Measurements from ENCODE around the gene RFC5.
"Not testable (repeated sequence)": the region's sequence is repeated elsewhere in the genome, so short reads cannot be mapped to it uniquely, and the experiment has no call there.

The RFC5 gene

DNA sequence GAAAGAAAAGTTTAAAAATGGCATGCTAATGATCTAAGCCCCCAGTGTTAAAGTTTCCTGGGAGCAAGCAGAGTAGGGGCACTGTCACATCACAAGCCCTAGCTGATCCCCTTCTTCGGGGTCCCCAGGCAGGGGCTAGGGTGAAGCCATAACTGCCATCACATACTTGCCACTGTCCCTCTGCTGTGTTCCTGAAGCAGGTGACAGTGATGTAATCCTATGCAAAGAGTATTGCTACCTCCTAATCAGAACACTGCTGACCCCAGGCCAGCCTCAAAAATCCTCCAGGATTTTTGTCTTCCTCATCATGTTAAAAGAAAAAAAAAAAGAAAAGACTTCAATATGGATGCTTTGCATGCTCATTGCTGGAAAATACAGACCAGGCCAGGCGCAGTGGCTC is 1.2 kb upstream of the RFC5 start:
- no peak for DNase-seq (ENCODE audit: low read depth in 2 of 2)

DNA sequence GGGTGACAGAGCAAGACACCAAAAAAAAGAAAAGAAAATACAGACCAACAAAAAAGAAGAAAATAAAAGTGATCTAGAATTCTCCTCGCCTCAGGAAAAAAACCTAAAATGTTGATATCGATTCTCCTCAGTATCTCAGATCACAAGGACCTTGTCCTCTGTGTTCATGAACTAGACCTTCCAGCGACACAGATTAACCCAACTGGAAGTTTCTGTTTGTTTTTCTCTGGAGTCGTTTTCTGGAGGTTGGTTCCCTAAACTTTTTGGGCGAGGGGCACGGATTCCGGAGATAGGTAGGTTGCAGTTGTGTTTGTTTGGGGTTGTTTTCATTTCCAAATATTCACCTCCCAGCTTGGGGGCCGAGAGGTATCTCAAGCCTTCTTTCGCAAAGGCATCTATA is 559 bp upstream of the RFC5 start:
- DNase-seq (ENCODE audit: low read depth in 2 of 2), result no peak

DNA sequence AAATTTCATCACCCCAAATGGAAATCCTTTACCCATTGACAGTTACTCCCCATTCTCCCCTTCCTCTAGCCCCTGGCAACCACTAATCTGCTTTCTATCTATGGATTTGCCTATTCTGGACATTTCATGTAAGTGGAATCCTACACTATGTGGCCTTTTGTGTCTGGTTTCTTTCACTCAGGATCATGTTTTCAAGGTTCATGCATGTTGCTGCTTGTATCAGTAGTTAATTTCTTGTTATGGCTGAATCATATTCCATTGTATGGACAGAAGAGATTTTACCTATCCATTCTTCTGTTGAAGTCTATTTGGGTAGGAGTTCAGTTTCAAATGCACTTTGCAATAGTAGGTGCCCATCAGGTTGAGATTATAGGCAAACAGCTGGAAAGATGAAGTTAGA is 1.4 kb downstream of the RFC5 start:
- DNase-seq (ENCODE audit: low read depth in 2 of 2), result no peak

DNA sequence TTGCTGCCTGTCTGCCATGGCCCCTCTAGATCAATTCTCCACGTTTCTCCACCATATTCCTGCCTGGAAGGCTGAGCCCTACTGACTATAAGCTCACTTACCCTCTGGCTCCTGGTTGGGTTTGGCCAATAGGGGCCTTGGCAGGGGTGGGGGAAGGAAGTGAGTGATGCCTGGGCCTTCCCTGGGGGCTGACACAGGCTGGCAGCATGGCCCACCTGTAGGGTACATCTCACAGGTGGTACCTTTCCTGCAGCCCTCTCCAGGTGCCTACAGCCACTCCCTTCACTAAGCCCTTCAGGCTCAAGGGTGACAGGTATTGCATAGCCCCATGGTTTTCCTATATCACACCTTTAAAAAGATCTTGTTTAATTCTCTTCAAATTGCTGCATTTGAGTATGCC is 3.5 kb downstream of the RFC5 start:
- DNase-seq (ENCODE audit: low read depth in 2 of 2), result no peak

DNA sequence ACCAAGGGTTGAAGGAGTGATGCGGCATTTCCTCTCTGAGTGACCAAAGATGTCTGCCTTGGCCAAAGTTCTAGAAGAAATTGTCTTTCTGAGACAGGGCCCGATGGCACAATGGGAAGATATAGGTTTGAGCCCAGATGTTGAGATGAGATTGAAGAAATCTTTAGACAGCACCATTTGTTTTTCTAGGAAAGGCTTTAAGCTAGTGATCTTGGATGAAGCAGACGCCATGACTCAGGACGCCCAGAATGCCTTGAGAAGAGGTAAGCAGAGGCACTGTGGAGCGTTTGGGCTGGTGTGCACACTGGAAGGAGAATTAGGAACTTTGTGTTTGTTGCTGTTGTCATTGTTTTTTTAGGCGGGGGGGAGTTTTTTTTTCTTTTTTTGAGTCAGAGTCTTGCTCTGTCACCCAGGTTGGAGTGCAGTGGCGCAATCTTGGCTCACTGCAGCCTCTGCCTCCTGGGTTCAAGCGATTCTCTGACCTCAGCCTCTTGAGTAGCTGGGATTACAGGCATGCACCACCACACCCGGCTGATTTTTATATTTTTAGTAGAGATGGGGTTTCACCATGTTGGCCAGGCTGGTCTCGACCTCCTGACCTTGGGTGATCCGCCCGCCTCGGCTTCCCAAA is 5.7 kb downstream of the RFC5 start:
- DNase-seq (ENCODE audit: low read depth in 2 of 2), result not testable (repeated sequence)

DNA sequence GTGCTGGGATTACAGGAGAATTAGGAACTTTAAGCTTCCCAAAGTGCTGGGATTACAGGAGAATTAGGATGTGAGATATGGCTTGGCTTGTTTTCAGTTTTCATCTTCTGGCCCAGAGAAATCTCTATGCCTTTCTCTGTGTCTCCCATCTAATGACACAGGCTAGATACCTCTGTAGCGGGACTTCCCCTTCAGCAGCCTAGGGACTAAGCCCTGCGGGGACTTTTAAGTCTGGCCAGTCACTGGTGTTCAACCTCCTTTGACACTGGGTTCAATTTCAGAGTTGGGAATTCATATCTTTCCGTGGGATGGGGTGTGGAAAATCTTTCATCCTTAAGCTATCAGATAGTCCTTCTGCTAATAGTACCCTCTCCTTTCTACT is 6.2 kb downstream of the RFC5 start:
- no peak for DNase-seq (ENCODE audit: low read depth in 2 of 2)

DNA sequence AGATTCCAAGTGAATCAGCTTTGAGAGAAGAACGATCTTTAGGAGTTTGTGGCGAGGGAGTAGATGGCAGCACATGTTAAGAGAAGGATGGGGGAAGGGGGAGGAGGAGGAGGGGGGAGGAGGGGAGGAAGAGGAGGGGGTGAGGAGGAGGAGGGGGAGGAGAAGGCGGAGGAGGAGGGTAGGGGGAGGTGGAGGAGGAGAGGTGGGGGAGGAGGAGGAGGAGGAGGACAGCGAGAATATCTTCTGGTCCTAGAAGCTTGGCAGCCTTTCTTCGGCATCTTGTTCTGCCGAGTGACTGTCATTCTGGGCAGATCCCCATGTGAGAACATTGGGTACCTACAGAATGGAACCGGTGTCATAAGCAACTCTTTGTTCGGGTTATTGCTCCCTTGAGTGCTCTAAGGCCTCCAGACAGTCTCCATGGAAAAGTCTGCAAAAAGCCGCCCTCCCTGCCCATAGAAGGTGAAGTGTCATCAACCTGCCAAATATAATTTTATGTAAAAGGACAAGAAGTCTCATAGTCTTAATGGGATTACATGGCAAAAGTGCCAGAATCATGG is 6.9 kb downstream of the RFC5 start:
- no peak for DNase-seq (ENCODE audit: low read depth in 2 of 2)

DNA sequence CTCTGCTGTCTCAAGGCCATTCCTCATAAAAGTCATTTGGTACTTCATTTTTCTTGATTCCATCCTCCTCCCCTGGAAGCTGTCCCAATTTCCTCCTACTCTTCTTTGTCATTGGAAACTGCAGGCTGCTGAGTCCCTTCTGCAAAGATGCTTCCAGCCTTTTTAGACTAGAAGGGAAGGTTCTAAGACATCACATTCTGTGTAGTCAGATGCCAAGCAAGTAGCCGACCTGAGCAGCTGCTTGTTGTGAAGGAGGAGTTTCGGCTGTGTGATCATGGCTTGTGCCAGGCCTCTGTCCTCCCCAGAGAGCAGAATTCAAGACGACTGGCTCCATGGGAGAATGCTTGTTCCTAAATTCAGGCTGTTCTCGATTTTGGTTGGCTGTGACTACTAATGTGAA is 8.7 kb downstream of the RFC5 start:
- no peak for DNase-seq (ENCODE audit: low read depth in 2 of 2)

DNA sequence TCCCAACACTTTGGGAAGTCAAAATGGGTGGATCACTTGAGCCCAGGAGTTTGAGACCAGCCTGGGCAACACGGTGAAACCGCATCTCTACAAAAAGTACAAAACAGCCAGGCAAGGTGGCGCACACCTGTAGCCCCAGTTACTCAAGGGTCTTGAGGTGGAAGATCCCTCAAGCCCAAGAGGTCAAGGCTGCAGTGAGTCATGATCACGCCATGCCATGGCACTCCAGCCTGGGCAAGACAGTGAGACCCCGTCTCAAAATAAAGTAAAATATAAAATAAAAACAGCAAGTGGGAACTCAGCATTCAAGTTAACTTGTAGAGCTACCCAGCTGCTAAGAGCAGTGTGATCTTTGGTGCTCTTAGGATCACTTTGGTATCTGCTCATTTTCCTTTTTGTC is 12.7 kb downstream of the RFC5 start:
- DNase-seq (ENCODE audit: low read depth in 2 of 2), result no peak

DNA sequence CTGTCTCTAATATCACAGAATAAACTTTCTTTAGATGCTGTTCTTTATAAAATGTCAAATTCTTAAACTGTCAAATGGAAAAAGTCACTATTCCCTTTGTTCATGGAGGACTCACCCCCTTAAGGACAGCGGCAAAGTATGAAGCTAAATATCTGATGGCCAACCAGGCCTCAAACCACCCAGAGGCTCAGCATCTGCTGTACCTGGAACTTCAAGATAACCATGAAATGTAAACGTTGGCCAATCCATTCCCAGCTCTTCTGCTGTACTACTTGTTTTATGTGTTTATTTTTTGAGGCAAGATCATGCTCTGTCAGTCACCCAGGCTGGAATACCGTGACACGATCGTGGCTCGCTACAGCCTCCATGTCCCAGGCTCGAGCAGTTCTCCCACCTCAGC is 15.7 kb downstream of the RFC5 start:
- DNase-seq (ENCODE audit: low read depth in 2 of 2), result no peak

DNA sequence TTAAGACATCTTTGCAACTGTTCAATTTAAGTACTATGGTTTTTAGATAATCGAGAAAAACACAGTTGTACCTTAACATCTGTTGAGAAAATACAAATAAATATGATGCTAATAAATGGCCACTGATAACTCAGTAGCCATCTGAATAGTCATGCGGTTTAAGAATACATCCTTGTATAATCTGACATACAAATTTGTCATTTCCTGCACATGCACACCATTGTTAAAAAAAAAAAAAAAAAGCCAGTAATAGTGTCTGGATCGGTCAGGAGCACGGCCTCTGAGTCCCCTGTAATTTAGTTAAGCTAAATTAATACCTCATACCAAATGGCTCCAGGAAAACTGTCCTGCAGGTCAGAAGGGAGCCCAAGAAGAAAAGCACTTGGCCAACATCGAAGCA is 16.8 kb downstream of the RFC5 start:
- DNase-seq (ENCODE audit: low read depth in 2 of 2), result no peak

DNA sequence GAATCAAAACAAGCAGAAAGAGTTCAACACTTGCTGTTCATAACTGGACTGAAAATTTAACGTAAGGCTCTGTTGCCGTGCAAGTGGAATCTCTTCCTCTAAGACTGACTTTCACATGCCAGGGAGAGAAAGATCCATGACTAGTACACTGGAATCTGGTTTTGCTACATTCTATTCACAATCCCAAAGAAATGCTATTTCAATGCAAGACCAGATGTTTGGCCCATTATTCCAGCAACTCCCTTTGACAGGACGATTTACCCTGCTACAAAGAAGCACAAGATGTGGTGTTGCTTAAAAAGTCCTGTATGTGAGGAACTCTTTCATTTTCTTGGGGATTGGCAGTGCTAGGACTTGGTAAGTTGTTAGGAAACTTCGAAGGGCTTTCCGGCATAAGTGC is 17.4 kb downstream of the RFC5 start:
- DNase-seq (ENCODE audit: low read depth in 2 of 2), result no peak

DNA sequence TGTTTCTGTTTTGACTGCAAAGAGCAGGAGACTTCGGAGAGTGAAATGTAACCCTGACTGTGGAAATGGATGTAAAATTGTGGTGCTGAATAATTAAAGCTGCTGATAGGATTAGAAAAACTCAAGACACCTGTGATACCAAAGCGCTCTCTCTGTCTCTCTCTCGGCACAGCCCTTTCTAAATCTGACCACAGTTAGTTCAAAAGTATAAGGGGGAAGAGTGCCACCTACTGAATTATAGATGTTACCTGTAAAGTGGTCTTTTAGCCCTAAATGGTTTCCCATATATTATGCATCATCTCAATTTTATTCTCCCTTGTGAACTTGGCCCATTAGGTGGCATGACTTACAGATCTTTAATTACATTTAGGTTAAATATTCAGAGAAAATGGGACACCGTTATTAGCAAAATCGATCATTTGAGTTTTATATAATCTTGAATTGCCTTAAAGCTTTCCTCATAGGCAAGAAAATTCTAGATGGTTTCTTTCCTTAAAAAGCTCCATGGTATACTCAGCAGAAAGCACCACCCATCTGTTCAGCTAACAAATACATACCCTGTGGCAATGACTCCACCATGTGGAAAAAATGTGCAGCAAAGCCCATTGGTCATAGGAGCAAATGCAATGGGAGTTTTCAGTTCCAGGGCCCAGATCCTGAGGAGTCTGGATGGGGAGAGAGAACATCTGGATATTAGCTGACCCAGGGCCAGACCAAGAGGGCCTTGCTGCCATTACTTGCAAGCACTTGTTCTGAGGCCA is 18.1 kb downstream of the RFC5 start:
- no peak for DNase-seq (ENCODE audit: low read depth in 2 of 2)

DNA sequence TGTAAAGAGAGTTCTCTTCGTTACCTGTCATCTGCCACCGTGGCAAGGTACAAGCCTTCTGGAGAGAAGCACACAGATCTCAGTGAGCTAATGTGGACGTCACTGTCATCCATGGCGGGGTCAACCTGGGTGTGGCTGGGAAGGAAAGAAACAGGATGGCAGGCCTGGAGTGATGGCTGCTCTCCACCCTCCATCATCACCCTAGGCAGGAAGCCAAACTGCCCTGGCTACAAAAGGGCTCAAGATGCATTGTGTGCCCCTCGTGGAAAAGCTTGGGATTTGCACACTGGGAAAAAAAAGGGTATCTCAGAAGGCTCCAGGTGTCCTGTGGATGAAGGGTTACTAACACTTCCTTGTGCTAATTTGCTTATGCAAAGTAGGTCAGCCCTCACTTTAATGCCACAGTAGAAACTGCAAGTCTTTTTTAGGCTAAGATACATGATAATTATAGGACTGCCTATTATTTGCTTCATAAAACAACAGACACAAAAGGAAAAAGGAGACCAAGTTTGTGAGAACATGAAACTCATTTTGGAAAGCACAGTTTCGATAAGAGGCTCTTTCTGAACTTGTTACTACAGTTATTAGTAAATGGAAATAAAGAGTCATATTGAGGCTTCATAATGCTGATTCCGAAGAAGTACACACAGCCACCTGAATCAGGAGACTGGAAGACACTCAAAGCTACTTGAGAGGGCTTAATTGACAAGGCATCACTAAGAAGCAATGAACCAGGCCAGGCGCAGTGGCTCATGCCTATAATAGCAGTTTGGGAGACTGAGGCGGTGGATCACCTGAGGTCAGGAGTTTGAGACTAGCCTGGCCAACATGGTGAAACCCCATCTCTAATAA is 18.9 kb downstream of the RFC5 start:
- peak in 1 of 2 donors; percentile 16 for DNase-seq (ENCODE audit: low read depth in 2 of 2)

DNA sequence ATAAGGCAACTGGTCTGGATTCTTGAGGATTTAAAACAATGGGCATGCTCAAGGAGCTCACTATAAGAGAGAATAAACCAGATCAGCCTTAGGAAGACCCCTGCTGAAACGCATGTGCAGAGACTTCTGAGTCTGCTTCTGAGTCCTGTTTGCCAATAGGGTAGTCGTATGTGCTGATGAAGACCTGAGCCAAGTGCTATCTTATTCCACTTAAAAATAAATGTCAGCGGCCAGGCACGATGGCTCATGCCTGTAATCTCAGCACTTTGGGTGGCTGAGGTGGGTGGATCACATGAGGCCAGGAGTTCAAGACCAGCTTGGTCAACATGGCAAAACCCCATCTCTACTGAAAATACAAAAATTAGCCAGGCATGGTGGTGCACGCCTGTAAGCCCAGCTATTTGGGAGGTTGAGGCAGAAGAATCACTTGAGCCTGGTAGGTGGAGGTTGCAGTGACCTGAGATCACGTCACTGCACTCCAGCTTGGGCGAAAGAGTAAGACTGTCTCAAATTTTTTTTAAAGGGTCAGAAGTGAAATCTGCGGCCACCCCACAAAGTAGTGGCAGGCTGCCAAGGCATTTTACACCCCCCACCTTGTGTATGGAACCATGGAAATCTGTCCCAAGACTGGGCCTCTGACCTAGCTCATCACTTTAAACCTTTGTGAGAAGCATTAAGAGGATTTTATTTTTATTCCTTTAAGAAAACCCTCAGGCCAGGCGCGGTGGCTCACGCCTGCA is 20.3 kb downstream of the RFC5 start:
- no peak for DNase-seq (ENCODE audit: low read depth in 2 of 2)

DNA sequence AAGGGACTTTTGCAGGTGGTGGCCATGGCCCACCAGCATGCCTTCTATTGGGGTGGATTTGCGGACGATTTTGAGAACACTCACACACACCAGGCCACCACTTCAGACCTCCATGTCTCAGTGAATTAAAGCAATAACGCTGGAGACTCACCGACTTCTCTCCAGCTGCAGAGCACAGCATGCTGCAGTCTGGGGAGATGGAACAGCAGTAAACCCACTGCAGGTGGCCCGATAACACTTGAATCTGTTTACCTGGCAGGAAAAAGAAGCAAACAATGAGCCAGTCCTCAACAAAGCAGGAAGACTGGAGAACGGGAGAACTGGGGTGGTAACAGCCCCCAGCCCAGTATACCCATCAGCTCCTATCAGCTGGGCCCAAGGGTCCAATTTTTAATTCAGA is 21.6 kb downstream of the RFC5 start:
- DNase-seq (ENCODE audit: low read depth in 2 of 2), result no peak

DNA sequence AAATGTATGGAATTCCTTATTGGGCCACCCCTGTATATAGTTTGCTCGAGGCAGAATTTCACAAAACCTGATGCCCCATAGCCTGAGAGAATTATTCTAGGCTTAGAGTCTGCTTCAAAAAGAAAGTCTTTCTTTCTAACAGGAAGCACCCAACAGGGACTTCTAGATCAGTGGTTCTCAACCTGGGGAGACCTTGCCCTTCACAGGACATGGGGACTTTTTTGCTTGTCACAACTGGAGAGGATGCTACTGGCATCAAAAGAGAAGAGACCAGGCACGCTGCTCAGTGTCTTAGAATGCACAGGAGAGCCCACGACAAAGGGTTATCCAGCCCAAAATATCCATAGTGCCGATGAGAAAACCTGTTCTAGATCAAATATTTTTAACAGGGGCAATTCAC is 25.6 kb downstream of the RFC5 start:
- DNase-seq (ENCODE audit: low read depth in 2 of 2), result no peak

DNA sequence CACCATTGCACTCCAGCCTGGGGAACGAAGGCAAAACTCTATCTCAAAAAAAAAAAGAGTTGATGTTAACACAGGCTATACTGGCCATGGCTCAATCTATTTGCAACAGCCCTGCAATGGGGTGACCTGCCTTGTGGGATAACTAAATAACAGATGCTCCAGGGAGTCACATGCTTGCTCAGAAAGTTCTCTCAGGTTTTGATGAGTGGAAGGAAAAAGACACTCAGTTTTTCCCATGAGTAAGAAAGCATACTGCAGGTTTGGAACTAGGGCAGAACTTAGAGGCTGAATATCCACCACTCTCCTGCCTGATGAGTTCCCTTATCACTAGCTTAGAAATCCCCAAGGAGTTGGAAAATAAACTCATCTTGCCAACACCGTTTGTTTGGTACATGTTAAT is 27.6 kb downstream of the RFC5 start:
- no peak for DNase-seq (ENCODE audit: low read depth in 2 of 2)

DNA sequence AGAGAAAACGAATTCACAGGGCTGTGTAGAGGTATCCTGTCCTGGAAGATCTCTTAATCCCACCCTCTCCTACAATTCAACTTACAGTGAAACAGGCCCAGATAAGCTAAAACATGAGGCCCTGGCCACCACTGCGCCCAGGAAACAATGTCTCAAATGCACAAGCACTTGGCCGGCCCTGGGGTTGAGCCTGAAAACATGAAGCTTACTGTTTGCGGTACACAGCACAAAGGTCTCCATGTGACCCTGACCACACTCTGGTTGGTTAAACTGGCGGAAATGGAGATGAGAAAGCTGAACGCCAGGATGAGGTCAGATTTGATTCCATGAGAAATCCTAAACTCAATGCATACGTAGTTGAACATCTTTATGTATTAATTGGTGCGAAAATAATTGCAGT is 28.1 kb downstream of the RFC5 start:
- DNase-seq (ENCODE audit: low read depth in 2 of 2), result no peak

DNA sequence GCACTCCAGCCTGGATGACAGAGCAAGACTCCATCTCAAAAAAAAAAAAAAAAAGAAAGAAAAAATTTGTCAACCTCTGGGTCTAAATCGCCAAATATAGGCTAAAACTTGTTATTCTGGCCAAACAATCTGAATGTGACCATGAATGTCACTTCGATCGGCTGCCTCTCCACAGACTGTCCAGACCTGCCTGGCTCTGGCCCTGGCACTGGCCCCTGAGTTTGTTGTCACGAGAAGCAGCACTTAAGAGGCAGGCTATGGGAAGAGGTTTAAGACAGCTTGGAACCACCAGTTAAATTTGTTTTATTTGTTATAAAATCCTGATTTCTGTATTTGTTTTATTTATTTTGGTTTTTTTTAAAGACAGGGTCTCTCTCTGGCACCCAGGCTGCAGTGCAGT is 29.9 kb downstream of the RFC5 start:
- no peak for DNase-seq (ENCODE audit: low read depth in 2 of 2)

DNA sequence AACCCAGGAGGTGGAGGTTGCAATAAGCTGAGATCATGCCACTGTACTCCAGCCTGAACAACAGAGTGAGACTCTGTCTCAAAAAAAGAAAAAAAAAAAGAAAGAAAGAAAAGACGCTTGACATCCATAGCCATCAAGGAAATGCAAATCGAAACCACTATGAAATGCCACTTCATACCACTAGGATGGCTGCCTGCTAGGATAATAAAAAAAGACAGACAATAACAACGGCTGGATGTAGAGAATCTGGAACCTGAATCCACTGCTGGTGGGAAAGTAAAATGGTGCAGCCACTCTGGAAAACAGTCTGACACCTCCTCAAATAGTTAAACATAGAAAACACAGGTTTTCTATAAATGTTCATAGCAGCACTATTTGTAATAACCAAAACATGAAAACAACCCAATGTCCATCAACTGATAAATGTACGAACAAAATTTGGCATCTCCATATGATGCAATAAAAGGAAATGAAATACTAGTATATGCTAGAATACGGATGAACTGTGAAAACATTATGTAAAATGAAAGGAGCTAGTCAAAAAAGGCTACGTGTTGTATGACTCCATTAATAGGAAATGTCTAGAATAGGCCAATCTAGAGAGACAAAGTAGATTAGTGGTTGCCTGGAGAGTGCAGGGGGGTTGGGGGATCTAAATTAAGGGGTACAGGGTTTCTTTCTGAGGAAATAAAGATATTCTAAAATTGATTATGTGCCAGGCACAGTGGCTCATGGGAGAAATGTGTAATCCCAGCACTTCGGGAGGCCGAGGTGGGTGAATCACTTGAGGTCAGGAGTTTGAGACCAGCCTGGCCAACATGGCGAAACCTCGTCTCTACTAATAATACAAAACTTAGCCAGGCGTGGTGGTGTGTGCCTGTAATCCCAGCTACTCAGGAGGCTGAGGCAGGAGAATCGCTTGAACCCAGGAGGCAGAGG is 34.7 kb downstream of the RFC5 start:
- DNase-seq (ENCODE audit: low read depth in 2 of 2), result no peak
